ENCODE data around the gene POLG2. TPM values are rescaled to one million over a fixed set of nuclear protein-coding genes. Genes with fewer than 3 reads are reported as not detected.

POLG2 gene
- total and polyA plus RNA-seq, 3 donors from 2014 or later: 19.0 to 47.1 (median 29.7) TPM

- WGBS, 2 donors: 60 to 83% methylated on average over 1 to 8 of the region's 8 CpGs
- no peaks in the 10 kb centered on the region for H3K36me3 ChIP-seq (ENCODE audit: low read depth, missing control alignments)
- no peaks in the 10 kb centered on the region for H3K9me3 ChIP-seq
- no peak overlapping the region for H3K27ac ChIP-seq
- H3K4me1 ChIP-seq: no peaks in the 10 kb centered on the region
- no peak for DNase-seq
- H3K4me3 ChIP-seq: no peak overlapping the region
- intact Hi-C loops (cut with DNase I; ENCODE audit: low total_unique reads): no loop called here
- TF ChIP-seq CTCF (IDR thresholded peaks at IDR 0.05): no peak
- TF ChIP-seq POLR2A (IDR thresholded peaks at IDR 0.05): no peak
- H3K27me3 ChIP-seq: no peaks in the 10 kb centered on the region
These were observed 38.1 kb downstream of the POLG2 start for GRCh38 chr17:64458756-64459155.

DNA sequence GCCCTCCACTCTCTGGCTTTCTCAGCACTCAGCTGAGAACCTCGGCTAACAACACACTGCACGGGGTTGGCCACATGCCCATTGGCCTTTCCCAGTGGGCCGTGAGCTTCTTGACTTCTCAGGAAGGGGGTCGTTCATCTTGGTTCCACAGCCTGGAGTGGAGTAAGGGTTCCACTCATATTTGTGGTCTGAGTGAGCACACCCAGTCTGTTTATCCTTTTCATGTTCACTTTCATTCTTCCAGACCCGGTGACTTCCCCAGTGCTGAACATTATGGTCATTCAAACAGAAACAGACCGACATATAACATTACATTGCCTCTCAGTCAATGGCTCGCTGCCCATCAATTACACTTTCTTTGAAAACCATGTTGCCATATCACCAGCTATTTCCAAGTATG, 39.7 kb downstream of the POLG2 start:
- Histone ChIP-seq H3K27me3 (no peaks in the 10 kb centered on the region), H3K4me3 (no peak overlapping the region), H3K36me3 (ENCODE audit: low read depth, missing control alignments) (no peaks in the 10 kb centered on the region), H3K4me1 (no peaks in the 10 kb centered on the region), H3K27ac (no peak overlapping the region), H3K9me3 (no peaks in the 10 kb centered on the region)
- WGBS, 2 donors: 68 to 73% methylated on average over 7 of the region's 7 CpGs
- no peak for TF ChIP-seq CTCF (IDR thresholded peaks at IDR 0.05)
- TF ChIP-seq POLR2A (IDR thresholded peaks at IDR 0.05): no peak
- no peak for DNase-seq
- intact Hi-C loops (cut with DNase I; ENCODE audit: low total_unique reads): no loop called here

GRCh38 chr17:64455993-64456885, 40.6 kb downstream of the POLG2 start:
- 84 to 85% methylated on average over 8 of the region's 8 CpGs for WGBS, 2 donors
- intact Hi-C loops (cut with DNase I; ENCODE audit: low total_unique reads): no loop called here
- Histone ChIP-seq H3K9me3 (no peaks in the 10 kb centered on the region), H3K4me3 (no peak overlapping the region), H3K36me3 (ENCODE audit: low read depth, missing control alignments) (no peaks in the 10 kb centered on the region), H3K4me1 (no peaks in the 10 kb centered on the region), H3K27ac (no peak overlapping the region), H3K27me3 (no peaks in the 10 kb centered on the region)
- TF ChIP-seq CTCF (IDR thresholded peaks at IDR 0.05) (no peak), POLR2A (IDR thresholded peaks at IDR 0.05) (no peak)
- no peak for DNase-seq

DNA sequence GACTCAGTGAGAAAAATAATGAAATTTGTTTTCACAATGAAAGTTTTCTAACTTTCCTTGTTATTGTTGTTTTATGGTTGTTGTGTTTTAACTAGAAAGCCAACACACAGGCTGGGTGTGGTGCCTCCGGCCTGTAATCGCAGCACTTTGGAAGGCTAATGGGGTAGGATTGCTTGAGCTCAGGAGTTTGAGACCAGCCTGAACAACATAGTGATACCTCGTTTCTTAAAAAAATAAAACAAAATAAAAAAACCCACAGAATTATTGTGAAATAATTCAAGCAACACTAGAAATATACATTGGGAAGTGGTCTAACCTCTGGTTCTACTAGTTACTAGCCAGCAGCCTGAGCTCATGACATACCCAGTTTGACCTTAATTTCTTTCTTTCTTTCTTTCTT, 47.3 kb downstream of the POLG2 start:
- no peak overlapping the region for H3K4me3 ChIP-seq
- no peaks in the 10 kb centered on the region for H3K9me3 ChIP-seq
- intact Hi-C loops (cut with DNase I; ENCODE audit: low total_unique reads): no loop called here
- TF ChIP-seq POLR2A (IDR thresholded peaks at IDR 0.05): no peak
- no peak for TF ChIP-seq CTCF (IDR thresholded peaks at IDR 0.05)
- H3K27me3 ChIP-seq: no peaks in the 10 kb centered on the region
- H3K27ac ChIP-seq: no peak overlapping the region
- no peaks in the 10 kb centered on the region for H3K36me3 ChIP-seq (ENCODE audit: low read depth, missing control alignments)
- DNase-seq: no peak
- no peaks in the 10 kb centered on the region for H3K4me1 ChIP-seq
- WGBS, 2 donors: 63 to 66% methylated on average over 3 of the region's 3 CpGs

Data from testis (tissue), 3 donors.